Mesenchymal stem cell (in vitro differentiated cells and primary cell): ENCODE results near the gene SCUBE1.

Experiments
- DNase-seq: peaks from one replicate; pipeline ENCODE4 v3.0.0-alpha.2; 2013
- H2AFZ ChIP-seq: one replicate; pipeline ENCODE4 v1.6.1; 2013; ENCODE audit warnings: low read depth, mild to moderate bottlenecking, control low read depth, inconsistent platforms, low read length, moderate library complexity
- H2AK5ac ChIP-seq: 2 replicates; pipeline ENCODE4 v1.6.1; 2013; ENCODE audit warnings: low read length, moderate library complexity, mild to moderate bottlenecking, inconsistent platforms; ENCODE audit not compliant: severe bottlenecking
- H2BK120ac ChIP-seq: one replicate; pipeline ENCODE4 v1.6.1; 2013; ENCODE audit warnings: low read depth, mild to moderate bottlenecking, inconsistent platforms, low read length, moderate library complexity
- H2BK12ac ChIP-seq, 2 experiments: one replicate each; pipeline ENCODE4 v1.6.1; 2013; ENCODE audit warnings: inconsistent platforms in 2 of 2, low read length in 2 of 2, mild to moderate bottlenecking in 2 of 2, moderate library complexity in 2 of 2, control low read depth in 1 of 2
- H2BK15ac ChIP-seq: one replicate; pipeline ENCODE4 v1.6.1; 2013; ENCODE audit warnings: mild to moderate bottlenecking, low read depth, inconsistent platforms; ENCODE audit not compliant: poor library complexity, severe bottlenecking
- H2BK5ac ChIP-seq: 2 replicates; pipeline ENCODE4 v1.6.1; 2013; ENCODE audit warnings: low read depth, mild to moderate bottlenecking, low read length, control low read depth, inconsistent platforms; ENCODE audit not compliant: poor library complexity, severe bottlenecking
- H3K14ac ChIP-seq, 2 experiments: one replicate each; pipeline ENCODE4 v1.6.1; 2013; ENCODE audit warnings: inconsistent platforms in 2 of 2, low read length in 2 of 2, control low read depth in 1 of 2, mild to moderate bottlenecking in 1 of 2, moderate library complexity in 1 of 2
- H3K18ac ChIP-seq, 2 experiments: one replicate each; pipeline ENCODE4 v1.6.1; 2013; ENCODE audit warnings: inconsistent platforms in 2 of 2, low read length in 2 of 2, control low read depth in 1 of 2, low read depth in 1 of 2, mild to moderate bottlenecking in 1 of 2
- H3K23ac ChIP-seq, 2 experiments: one replicate each; pipeline ENCODE4 v1.6.1; 2013; ENCODE audit warnings: inconsistent platforms in 2 of 2, low read length in 2 of 2, mild to moderate bottlenecking in 2 of 2, moderate library complexity in 2 of 2, control low read depth in 1 of 2
- H3K27ac ChIP-seq: 2 replicates; pipeline ENCODE4 v1.5.1; 2013; ENCODE audit warnings: mild to moderate bottlenecking, moderate library complexity, low read length, control low read depth, inconsistent platforms; ENCODE audit not compliant: poor library complexity, severe bottlenecking
- H3K27me3 ChIP-seq, 2 experiments: 2 replicates each; pipeline versions ENCODE4 v1.6.1 to v1.7.0; 2013; ENCODE audit warnings: low read length in 2 of 2, mild to moderate bottlenecking in 2 of 2, moderate library complexity in 2 of 2, control low read depth in 1 of 2, inconsistent platforms in 1 of 2; ENCODE audit not compliant: control insufficient read depth in 1 of 2, insufficient read depth in 1 of 2
- H3K36me3 ChIP-seq, 2 experiments: 2 replicates each; pipeline versions ENCODE4 v1.6.1 to v1.7.0; 2013; ENCODE audit warnings: low read length in 2 of 2, control low read depth in 1 of 2, inconsistent platforms in 1 of 2, low read depth in 1 of 2, mild to moderate bottlenecking in 1 of 2; ENCODE audit not compliant: insufficient read depth in 2 of 2, control insufficient read depth in 1 of 2
- H3K4ac ChIP-seq, 2 experiments: one replicate each; pipeline ENCODE4 v1.6.1; 2013; ENCODE audit warnings: inconsistent platforms in 2 of 2, low read length in 2 of 2, mild to moderate bottlenecking in 2 of 2, moderate library complexity in 2 of 2, control low read depth in 1 of 2, low read depth in 1 of 2
- H3K4me1 ChIP-seq: 2 replicates; pipeline ENCODE4 v1.6.1; 2013; ENCODE audit warnings: low read depth, low read length, control low read depth; ENCODE audit not compliant: control insufficient read depth, insufficient read depth
- H3K4me2 ChIP-seq: 2 replicates; pipeline ENCODE4 v1.6.1; 2013; ENCODE audit warnings: low read length, mild to moderate bottlenecking, inconsistent platforms; ENCODE audit not compliant: poor library complexity, severe bottlenecking
- H3K4me3 ChIP-seq, 2 experiments: 2 replicates each; pipeline versions ENCODE4 v1.5.1 to v1.7.0; 2013; ENCODE audit warnings: low read length in 2 of 2, mild to moderate bottlenecking in 2 of 2, control low read depth in 1 of 2, low read depth in 1 of 2; ENCODE audit not compliant: insufficient read depth in 1 of 2
- H3K79me1 ChIP-seq: replicated peaks from 2 replicates; pipeline ENCODE4 v1.6.1; 2013; ENCODE audit warnings: mild to moderate bottlenecking, control low read depth, low read length, inconsistent platforms; ENCODE audit not compliant: poor library complexity, severe bottlenecking
- H3K9ac ChIP-seq: 2 replicates; pipeline ENCODE4 v1.7.0; 2013; ENCODE audit warnings: mild to moderate bottlenecking, low read length, moderate library complexity
- H3K9me3 ChIP-seq: 2 replicates; pipeline ENCODE4 v1.7.0; 2013; ENCODE audit warnings: mild to moderate bottlenecking, low read length; ENCODE audit not compliant: control insufficient read depth
- H4K8ac ChIP-seq: one replicate; pipeline ENCODE4 v1.6.1; 2013; ENCODE audit warnings: inconsistent platforms, mild to moderate bottlenecking, low read length, moderate library complexity
- H4K91ac ChIP-seq: one replicate; pipeline ENCODE4 v1.6.1; 2013; ENCODE audit warnings: mild to moderate bottlenecking, low read length, inconsistent platforms
- whole genome bisulfite sequencing: methylation state at CpG from one replicate; pipeline ENCODE4 v1.1.7; 2013; ENCODE audit warnings: mixed read lengths; 5-methylcytosine and 5-hydroxymethylcytosine counted together

Gene SCUBE1

DNA sequence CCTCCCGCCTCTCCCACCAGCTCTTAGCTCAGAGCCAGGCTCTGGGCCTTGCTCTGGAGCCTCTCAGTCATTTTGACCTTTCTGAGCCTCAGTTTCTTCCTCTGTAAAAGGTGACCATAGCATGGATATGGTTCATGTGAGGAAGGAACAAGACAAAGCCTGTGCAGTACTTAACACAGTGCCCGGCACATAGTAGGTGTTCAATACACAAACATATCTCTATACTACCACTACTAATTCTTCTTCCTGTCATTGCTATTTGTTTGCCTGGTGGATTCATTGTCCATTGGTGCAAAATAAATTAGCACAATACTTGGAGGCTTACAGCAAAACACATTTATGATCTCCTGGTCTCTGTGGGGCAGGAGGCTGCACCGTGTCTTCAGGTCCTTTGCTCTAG, 47.0 kb upstream of the SCUBE1 start:
- Histone ChIP-seq H4K91ac (no peak overlapping the region), H3K4me3 (no peak overlapping the region), H3K27ac (no peak overlapping the region), H2AFZ (no peak overlapping the region), H3K27me3 (peaks cover 38 to 53% of the 10 kb centered on the region in 2 experiments), H3K36me3 (no peaks in the 10 kb centered on the region), H3K14ac (no peak overlapping the region), H3K18ac (no peak overlapping the region), H3K9me3 (peaks cover 3% of the 10 kb centered on the region), H3K4ac (no peak overlapping the region), H2BK12ac (no peak overlapping the region), H2BK120ac (no peak overlapping the region), H4K8ac (no peak overlapping the region), H3K23ac (no peak overlapping the region), H3K4me2 (no peak overlapping the region), H3K79me1 (no peaks in the 10 kb centered on the region), H2BK5ac (no peak overlapping the region), H3K9ac (no peak overlapping the region), H2AK5ac (no peak overlapping the region), H3K4me1 (peaks cover 8% of the 10 kb centered on the region), H2BK15ac (no peak overlapping the region)
- WGBS, result 76% methylated on average over 2 of the region's 3 CpGs
- DNase-seq, result no peak

DNA sequence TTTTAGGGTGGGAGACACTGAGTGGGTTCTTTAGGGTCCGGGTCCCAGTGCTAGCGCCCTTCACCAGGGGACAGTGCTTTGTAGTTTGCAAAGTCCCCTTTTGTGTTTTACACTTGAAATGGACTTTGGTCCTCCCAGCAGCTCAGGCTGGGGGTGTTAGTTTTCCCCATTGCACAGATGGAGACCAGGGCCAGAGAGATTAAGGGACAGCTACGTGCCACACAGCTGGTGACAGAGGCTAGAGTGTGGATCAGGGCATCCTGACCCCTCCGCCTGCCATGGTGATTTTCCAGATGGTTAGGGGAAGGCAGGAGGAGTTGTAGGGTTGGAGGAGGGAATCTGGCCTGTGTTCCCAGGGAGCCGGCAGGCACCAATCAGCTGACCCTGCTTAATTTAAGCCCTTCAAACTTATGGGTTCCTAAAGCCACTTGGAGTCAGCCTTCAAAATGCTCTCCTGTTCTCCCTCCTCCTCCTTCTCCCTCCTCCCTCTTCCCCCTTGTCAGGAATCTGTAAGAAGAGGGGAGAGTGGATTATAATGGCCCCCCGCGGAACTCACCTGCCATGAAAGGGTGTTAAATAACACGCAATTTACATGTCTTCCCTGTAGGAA, 46.2 kb upstream of the SCUBE1 start:
- Histone ChIP-seq H3K14ac (no peak overlapping the region), H2BK12ac (no peak overlapping the region), H2AFZ (no peak overlapping the region), H3K27ac (no peak overlapping the region), H3K4ac (no peak overlapping the region), H3K36me3 (no peaks in the 10 kb centered on the region), H3K27me3 (peaks cover 46 to 53% of the 10 kb centered on the region in 2 experiments), H3K18ac (no peak overlapping the region), H2BK15ac (no peak overlapping the region), H2BK120ac (no peak overlapping the region), H4K8ac (no peak overlapping the region), H3K4me1 (peaks cover 8% of the 10 kb centered on the region), H3K9ac (no peak overlapping the region), H2BK5ac (no peak overlapping the region), H3K79me1 (no peaks in the 10 kb centered on the region), H3K4me3 (no peak overlapping the region), H2AK5ac (no peak overlapping the region), H3K4me2 (no peak overlapping the region), H3K23ac (no peak overlapping the region), H4K91ac (no peak overlapping the region), H3K9me3 (peaks cover 3% of the 10 kb centered on the region)
- WGBS, result 82% methylated on average over 4 of the region's 8 CpGs
- DNase-seq, result no peak

DNA sequence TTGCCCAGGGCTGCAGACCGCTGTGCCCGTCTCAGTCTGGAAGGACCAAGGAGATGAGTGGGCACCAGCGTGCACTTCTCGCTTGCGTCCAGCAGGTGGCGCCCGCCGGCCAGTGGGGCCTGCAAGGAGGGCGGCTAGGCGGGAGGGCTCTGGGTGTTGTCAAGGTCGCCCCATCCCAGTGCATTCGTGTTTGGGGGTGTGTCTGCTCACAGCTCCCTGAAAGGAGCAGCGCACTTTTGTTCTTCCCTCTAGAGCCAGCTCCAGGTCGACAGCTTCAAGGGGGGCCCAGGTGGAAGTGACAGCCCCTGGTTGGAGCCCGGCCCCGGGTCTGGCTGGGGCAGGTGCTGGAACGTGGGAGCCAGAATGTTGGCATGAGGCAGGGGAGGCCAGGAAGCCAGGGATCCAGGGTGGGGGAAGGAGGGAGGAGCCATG, 45.3 kb upstream of the SCUBE1 start:
- Histone ChIP-seq H3K14ac (no peak overlapping the region), H3K18ac (no peak overlapping the region), H3K27me3 (peaks cover 46 to 56% of the 10 kb centered on the region in 2 experiments), H3K9me3 (peaks cover 3% of the 10 kb centered on the region), H4K8ac (no peak overlapping the region), H3K4me2 (no peak overlapping the region), H2AK5ac (no peak overlapping the region), H2BK15ac (no peak overlapping the region), H3K36me3 (no peaks in the 10 kb centered on the region), H3K27ac (no peak overlapping the region), H2BK12ac (no peak overlapping the region), H3K4ac (no peak overlapping the region), H4K91ac (no peak overlapping the region), H3K79me1 (no peaks in the 10 kb centered on the region), H3K9ac (no peak overlapping the region), H2BK120ac (no peak overlapping the region), H3K4me3 (no peak overlapping the region), H3K23ac (no peak overlapping the region), H2BK5ac (no peak overlapping the region), H2AFZ (no peak overlapping the region), H3K4me1 (peaks cover 8% of the 10 kb centered on the region)
- whole genome bisulfite sequencing, result 17% methylated on average over 16 of the region's 17 CpGs
- peak; percentile 59 for DNase-seq

DNA sequence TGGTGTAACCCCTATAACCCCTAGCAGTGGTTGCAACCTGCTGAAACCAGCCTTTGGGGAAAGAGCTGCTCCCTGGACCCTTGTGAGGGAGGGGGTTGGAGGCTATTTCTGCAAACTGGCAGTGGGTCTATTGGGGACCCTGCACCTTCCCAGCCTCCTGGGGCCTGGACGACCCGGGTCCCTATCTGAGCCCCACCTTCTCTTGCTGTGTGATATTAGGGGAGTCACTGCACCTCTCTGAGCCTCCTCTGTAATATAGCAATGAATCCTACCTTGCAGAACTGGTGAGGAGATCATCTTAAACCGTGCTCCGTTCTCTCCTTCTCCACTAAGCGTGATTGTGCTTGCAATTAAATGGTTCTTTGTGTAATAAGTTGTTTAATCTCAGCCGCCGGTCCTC, 44.6 kb upstream of the SCUBE1 start:
- 58% methylated on average over 7 of the region's 7 CpGs for WGBS
- Histone ChIP-seq H3K9me3 (peaks cover 3% of the 10 kb centered on the region), H3K4ac (no peak overlapping the region), H4K8ac (no peak overlapping the region), H3K18ac (no peak overlapping the region), H4K91ac (no peak overlapping the region), H2AFZ (no peak overlapping the region), H3K36me3 (no peaks in the 10 kb centered on the region), H3K23ac (no peak overlapping the region), H3K4me1 (peaks cover 8% of the 10 kb centered on the region), H3K4me2 (no peak overlapping the region), H2BK120ac (no peak overlapping the region), H2AK5ac (no peak overlapping the region), H2BK12ac (no peak overlapping the region), H2BK5ac (no peak overlapping the region), H3K27me3 (peaks cover 46 to 58% of the 10 kb centered on the region in 2 experiments), H3K14ac (no peak overlapping the region), H3K79me1 (no peaks in the 10 kb centered on the region), H2BK15ac (no peak overlapping the region), H3K9ac (no peak overlapping the region), H3K4me3 (no peak overlapping the region), H3K27ac (no peak overlapping the region)
- DNase-seq, result no peak
